GM21786 (cell line): ENCODE measurements around the gene CD40.

ENCODE experiments used
- ATAC-seq: cut with Tn5 transposase; IDR thresholded peaks from one replicate; pipeline ENCODE4 v1.9.1; 2021; ENCODE audit not compliant: unreplicated experiment

Gene CD40

GRCh38 chr20:46122516-46123481 lies 4.7 kb downstream of the CD40 start:
- ATAC-seq = no peak

- no peak for ATAC-seq
Observed at GRCh38 chr20:46123482-46124245, 5.5 kb downstream of the CD40 start.

- no peak for ATAC-seq
Observed at GRCh38 chr20:46126440-46127056, 8.4 kb downstream of the CD40 start.

- no peak for ATAC-seq
Observed at GRCh38 chr20:46127396-46128010, 9.4 kb downstream of the CD40 start.

GRCh38 chr20:46128310-46129151 lies 10.4 kb downstream of the CD40 start:
- no peak for ATAC-seq

GRCh38 chr20:46129955-46130481 lies 11.9 kb downstream of the CD40 start:
- ATAC-seq = no peak

- ATAC-seq = no peak
Observed at GRCh38 chr20:46130534-46130933, 12.4 kb downstream of the CD40 start.

- no peak for ATAC-seq
Observed at GRCh38 chr20:46131396-46131795, 13.3 kb downstream of the CD40 start.

GRCh38 chr20:46132705-46133120 lies 14.6 kb downstream of the CD40 start:
- no peak for ATAC-seq

GRCh38 chr20:46133886-46134654 lies 16.0 kb downstream of the CD40 start:
- no peak for ATAC-seq

- no peak for ATAC-seq
Observed at GRCh38 chr20:46134716-46135115, 16.6 kb downstream of the CD40 start.

GRCh38 chr20:46135856-46136633 lies 17.9 kb downstream of the CD40 start:
- ATAC-seq = no peak

GRCh38 chr20:46137816-46138215 lies 19.7 kb downstream of the CD40 start:
- ATAC-seq = no peak

GRCh38 chr20:46139266-46139889 lies 21.3 kb downstream of the CD40 start:
- no peak for ATAC-seq

- ATAC-seq = no peak
Observed at GRCh38 chr20:46139908-46140482, 21.9 kb downstream of the CD40 start.

GRCh38 chr20:46142124-46142523 lies 24.0 kb downstream of the CD40 start:
- no peak for ATAC-seq

GRCh38 chr20:46144432-46145025 lies 26.4 kb downstream of the CD40 start:
- no peak for ATAC-seq
